NCI-H345 (cell line): Measurements from ENCODE around the gene GSTM2.

ENCODE experiments used
- DNase-seq: peaks from one replicate; lab custom pipeline; 2025; lab: John Stamatoyannopoulos, UW

The GSTM2 gene

DNA sequence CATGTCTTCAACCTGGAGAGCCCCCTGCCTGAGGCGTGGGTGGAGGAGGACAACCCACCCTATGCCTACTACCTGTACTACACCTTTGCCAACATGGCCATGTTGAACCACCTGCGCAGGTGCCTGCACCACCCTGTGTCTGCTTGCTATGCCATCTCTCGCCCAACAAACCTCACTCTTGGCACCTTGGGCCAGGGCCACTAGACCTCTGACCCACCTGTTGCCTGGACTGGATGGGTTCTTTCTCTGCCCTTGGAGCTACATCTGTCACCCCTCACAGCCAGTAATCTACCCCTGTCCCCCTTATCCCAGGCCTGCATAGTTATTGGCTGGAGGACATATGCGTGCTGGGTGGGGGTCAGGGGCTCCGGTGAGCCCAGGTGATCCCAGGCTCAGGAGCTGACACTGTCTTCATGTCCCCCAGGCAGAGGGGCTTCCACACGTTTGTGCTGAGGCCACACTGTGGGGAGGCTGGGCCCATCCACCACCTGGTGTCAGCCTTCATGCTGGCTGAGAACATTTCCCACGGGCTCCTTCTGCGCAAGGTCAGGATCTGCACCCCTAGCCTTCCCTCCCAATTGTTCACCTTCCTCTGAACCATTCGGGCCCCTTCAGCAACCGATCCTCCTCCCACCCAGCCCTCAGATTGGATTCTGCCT is 38.4 kb upstream of the GSTM2 start:
- DNase-seq = no peak

DNA sequence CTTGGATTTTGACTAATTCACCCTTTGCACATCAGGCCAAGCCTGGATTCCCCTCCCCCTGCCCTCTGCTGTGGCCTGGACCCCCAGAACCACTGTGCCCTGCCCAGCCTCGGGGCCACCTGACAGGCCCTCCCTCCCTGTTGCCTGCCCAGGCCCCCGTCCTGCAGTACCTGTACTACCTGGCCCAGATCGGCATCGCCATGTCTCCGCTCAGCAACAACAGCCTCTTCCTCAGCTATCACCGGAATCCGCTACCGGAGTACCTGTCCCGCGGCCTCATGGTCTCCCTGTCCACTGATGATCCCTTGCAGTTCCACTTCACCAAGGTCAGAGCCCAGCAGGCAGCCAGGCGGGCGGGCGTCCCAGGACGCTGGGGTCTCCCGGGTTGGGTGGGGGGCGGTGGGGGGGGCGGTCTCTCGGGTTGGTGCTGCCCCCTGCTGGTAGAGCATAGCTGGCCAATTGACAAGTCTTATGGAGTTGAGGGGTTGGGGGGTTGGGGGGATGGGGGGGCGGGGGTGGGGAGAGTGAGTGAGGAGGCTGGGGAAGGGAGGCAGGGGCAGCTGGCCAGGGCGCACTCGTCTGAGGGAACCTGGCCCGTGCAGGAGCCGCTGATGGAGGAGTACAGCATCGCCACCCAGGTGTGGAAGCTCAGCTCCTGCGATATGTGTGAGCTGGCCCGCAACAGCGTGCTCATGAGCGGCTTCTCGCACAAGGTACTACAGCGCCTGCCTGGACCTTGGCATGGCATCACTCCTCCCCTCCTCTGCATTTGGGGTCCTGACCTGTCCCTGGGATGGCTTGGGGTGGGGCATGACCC is 37.6 kb upstream of the GSTM2 start:
- DNase-seq = peak; percentile 19

DNA sequence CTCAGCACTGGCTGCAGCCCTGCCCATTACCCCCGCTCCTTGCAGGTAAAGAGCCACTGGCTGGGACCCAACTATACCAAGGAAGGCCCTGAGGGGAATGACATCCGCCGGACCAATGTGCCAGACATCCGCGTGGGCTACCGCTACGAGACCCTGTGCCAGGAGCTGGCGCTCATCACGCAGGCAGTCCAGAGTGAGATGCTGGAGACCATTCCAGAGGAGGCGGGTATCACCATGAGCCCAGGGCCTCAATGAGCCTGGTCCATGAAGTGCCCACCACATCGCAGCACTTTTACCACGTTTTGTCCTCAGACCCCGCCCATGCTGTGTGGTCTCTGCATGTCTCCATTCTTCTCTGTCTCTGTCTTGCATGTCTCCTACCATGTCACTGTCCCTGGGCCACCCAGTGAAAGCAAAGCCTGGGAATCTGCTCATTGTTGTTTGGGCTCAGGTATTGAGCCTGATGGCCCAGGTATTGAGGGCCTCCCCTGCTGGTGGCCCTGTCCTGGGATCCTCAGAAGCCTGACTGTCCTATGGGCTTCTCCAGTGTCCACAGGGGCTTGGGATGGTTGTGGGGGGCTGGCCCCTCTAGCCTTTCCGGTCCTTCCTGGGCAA is 36.9 kb upstream of the GSTM2 start:
- DNase-seq = no peak

DNA sequence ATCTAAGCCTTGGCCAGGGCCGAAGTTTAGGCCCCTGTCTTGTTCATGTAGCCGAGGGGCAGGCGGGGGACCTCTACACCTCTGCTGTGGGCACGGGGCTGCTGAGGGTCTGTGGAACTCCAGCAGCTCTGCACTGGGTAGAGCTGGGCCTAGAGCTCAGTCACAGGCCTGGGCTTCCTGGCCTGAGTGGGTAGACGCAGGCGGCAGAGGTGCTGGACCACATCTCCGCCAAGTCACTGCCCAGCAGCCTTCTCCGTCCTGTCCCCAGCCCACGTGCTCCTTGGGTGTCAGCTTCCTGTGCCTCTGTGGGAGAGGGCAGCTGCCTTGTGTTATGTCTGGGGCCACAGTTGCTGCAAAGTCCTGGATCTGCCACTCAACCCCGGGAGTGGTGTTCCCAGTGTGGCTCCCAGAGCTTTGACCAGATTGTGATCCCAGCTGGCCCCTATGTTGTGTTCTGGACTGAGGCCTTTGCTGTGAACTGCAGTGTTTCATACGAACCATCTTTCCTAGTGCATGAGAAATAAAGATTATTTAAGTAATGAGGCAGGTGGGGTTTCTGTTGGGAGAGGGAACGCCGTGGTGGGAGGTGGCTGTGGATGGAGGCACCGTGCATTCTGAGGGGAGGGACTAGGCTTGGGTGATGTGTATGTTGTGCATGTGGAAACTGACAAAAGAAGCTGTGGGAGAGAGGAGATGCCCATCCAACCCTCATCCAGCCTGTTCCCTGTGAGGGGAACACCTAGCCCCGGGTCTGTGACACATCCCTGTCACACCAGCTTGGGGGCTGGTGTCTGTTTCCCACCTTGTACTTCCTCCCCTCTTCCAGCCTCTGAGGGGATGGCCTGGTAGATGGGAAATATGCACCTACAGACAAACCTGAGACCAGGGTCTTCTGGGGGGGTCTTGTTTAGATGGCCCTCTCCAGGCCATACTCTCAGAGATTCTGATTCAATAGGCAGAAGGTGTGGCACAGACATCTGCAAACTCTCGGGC is 36.0 kb upstream of the GSTM2 start:
- DNase-seq = no peak

- peak; percentile 74 for DNase-seq
Measured at GRCh38 chr1:109632671-109633346, 35.0 kb upstream of the GSTM2 start.

GRCh38 chr1:109634292-109634691 is 33.6 kb upstream of the GSTM2 start:
- DNase-seq = no peak

DNA sequence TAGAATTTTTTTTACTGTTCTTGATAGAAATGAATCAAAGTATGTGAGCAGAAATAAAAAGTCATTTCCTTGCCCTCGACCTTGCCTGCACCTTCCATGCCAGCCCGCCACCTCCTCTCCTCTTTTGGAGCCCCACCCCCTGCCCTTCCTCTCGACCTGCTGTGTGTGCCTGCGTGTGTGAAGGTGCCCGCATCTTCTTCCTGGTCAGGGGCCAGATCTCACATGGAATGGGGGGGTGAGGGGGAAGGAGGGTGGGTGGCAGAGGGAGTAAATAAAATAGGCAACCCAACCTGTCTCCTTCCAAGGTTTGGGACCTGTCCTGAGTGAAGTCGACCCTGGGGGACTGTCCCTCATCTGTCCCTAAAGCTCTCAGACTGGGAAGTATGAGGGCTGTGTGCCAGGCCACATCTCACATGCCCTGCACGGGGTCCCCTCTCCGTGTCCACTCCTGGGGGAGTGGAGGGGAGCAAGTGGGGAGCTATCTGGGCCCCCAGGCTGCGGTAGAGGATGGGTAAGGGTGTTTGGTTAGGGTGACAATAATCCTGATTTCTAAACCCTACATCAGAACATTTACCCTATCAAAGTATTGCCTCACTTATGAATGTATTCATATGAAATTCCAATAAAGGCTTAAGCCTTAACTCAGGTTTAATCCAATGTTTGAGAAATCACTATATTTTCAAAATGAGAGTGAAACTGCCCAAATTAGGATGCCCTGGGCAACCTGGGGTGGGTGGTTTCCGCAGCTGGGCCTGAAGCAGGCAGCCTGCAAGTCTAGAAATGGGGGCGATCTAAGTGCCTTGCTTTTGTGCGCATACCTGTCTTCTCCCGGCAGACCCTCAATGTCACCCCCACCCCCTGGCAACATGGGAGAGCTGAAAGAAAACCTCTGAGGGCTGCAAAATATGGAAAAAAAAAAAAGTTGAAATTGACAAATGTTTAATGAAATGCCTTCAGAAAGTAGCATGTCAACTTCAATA is 32.8 kb upstream of the GSTM2 start:
- no peak for DNase-seq

- DNase-seq = no peak
Measured at GRCh38 chr1:109635862-109636200, 32.0 kb upstream of the GSTM2 start.

DNA sequence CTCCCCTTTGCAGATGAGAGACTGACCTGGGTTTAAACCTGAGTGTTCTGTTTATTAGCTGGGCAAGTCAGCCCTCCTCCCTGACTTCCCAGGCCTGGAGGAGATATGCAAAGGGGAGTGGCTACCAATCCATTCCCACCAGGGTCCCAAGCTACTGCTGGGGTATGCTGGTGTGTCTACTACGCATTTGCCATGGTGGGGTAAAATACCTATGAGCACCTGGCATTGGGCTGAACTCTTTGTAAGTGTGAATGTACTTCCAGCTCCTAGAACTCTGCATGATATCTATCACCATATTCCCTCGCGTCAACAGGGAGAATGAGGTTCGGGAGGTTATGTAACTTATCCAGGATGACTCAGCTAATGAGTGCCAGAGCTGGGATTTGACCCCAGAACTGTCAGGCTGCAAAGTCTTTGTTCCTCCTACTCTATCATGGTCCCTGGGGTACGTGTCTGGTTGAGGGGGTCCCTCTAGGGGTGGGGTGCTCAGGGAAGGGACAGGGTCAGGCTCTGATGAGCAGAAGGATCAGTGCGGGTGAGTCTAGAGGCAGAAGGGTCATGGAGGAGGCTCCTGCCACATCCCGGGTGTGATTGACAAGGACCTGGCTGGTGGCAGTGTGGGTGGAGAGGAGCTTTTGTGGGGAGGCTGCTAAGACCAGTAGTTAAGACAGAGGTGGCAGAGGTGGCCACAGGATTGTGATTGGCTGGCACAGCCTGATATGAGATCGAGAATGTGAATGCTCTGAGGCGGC is 31.5 kb upstream of the GSTM2 start:
- no peak for DNase-seq

DNA sequence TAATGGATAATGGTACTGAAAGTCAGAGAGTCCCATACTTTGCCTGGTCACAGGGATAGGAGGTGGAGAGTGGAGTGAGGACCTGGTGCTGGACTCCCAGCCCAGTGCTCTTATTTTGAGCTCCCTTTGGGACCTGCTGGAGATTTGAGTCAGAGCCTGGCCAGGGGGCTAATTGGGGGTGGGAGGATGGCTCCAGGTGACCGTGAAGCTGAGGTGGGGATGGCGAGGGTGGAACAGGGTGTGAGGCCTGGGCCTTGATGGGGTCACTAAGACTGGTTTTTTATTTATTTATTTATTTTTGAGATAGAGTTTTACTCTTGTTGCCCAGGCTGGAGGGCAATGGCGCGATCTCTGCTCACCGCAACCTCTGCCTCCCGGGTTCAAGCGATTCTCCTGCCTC is 30.4 kb upstream of the GSTM2 start:
- no peak for DNase-seq

DNA sequence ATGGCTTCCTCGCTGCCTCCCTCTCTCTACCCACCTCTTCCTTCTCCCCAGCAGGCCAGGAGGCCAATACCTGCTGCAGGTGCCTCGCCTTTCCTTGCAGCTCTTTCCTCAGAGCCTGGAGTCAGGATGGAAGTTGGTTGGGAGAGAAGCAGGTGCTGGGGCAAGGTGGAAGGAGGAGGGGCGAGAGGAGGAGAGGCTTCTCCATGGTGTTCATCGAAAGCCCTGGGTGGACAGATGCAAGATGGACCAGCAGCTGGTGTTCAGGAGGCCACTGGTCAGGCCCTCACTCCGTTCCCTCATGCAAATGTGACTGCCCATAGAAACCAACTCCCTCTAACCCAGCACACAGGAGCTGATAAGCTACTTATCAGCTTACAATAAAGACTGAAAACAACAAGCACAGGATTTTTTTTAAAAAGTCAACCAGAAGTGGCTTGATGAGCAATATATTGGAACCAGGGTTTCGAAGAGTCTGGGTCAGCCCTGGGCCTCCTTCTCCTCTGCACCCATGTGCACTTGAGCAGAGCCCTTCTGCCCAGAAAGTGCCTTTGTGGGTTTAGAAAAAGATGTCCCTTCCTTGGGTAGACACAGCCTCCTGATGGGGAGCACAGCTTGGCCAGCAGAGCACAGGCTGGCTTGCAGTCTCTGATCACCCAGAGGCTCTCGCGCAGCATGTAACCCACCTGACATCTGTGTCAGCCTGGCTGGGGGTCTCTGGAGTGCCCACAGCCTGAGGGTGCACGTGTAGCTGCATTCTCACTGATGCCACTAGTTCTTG is 28.6 kb upstream of the GSTM2 start:
- DNase-seq = no peak

GRCh38 chr1:109639841-109640184 is 28.0 kb upstream of the GSTM2 start:
- DNase-seq = no peak

GRCh38 chr1:109640285-109640865 is 27.5 kb upstream of the GSTM2 start:
- peak; percentile 75 for DNase-seq

GRCh38 chr1:109641078-109641740 is 26.6 kb upstream of the GSTM2 start:
- no peak for DNase-seq

GRCh38 chr1:109641861-109642260 is 26.0 kb upstream of the GSTM2 start:
- DNase-seq = no peak

GRCh38 chr1:109642626-109643025 is 25.2 kb upstream of the GSTM2 start:
- no peak for DNase-seq

GRCh38 chr1:109643385-109644230 is 24.2 kb upstream of the GSTM2 start:
- peak; percentile 38 for DNase-seq
